Caco-2 (cell line): Measurements from ENCODE around the gene DRD5. TPM values are rescaled to one million over a fixed set of nuclear protein-coding genes. Genes with fewer than 3 reads are reported as not detected.

Experiments used
- BruUV-seq: library from RNA; stranded (reverse); fragments of 400-500 nt; replicated peaks from 2 replicates; lab custom pipeline; 2021; lab: Mats Ljungman, UMichigan
- CTCF ChIA-PET: fragments of 300-600 bp; sonication (Branson Sonifier 250); formaldehyde crosslinking; loops from one replicate; lab custom pipeline; 2022; ENCODE audit warnings: antibody characterized with exemption; lab: Charles Lee
- POLR2A ChIA-PET: fragments of 300-600 bp; sonication (Branson Sonifier 250); formaldehyde crosslinking; loops from one replicate; lab custom pipeline; 2022; ENCODE audit warnings: antibody characterized with exemption; lab: Charles Lee
- DNase-seq, 2 experiments: peaks; one replicate each; pipeline versions ENCODE4 v3.0.0 to v3.0.0-alpha.2; 2020 to 2022
- H3K27me3 ChIP-seq: replicated peaks from 2 replicates; pipeline ENCODE4 v1.6.0; 2011; ENCODE audit warnings: low read length; ENCODE audit not compliant: control insufficient read depth, insufficient read depth
- H3K36me3 ChIP-seq: 2 replicates; pipeline ENCODE4 v1.5.1; 2011; ENCODE audit warnings: low read length; ENCODE audit not compliant: control insufficient read depth, insufficient read depth
- H3K4me1 ChIP-seq: fragments of 250-450 bp; sonication (Bioruptor Pico); 2 replicates; pipeline ENCODE4 v1.5.1; 2020; ENCODE audit warnings: mild to moderate bottlenecking
- H3K4me3 ChIP-seq: 2 replicates; pipeline ENCODE4 v1.5.1; 2011; ENCODE audit warnings: low read depth, mild to moderate bottlenecking, control low read depth, low read length
- H3K9me3 ChIP-seq: fragments of 250-450 bp; sonication (Bioruptor Pico); 2 replicates; pipeline ENCODE4 v1.5.1; 2020; ENCODE audit warnings: mild to moderate bottlenecking, moderate library complexity
- H3K27ac Mint-ChIP-seq: one replicate; pipeline ENCODE4 v1.8.0; 2022; ENCODE audit warnings: mixed read lengths; ENCODE audit not compliant: unreplicated experiment
- H3K27me3 Mint-ChIP-seq: one replicate; pipeline ENCODE4 v1.8.0; 2022; ENCODE audit warnings: mixed read lengths; ENCODE audit not compliant: insufficient read depth, unreplicated experiment
- H3K36me3 Mint-ChIP-seq: one replicate; pipeline ENCODE4 v1.8.0; 2022; ENCODE audit warnings: mild to moderate bottlenecking, mixed read lengths; ENCODE audit not compliant: insufficient read depth, unreplicated experiment
- H3K4me1 Mint-ChIP-seq: one replicate; pipeline ENCODE4 v1.8.0; 2022; ENCODE audit warnings: low read depth, mixed read lengths; ENCODE audit not compliant: unreplicated experiment
- H3K4me3 Mint-ChIP-seq: one replicate; pipeline ENCODE4 v1.8.0; 2022; ENCODE audit warnings: mild to moderate bottlenecking, moderate library complexity, mixed read lengths; ENCODE audit not compliant: unreplicated experiment
- H3K9me3 Mint-ChIP-seq: one replicate; pipeline ENCODE4 v1.8.0; 2022; ENCODE audit warnings: mixed read lengths; ENCODE audit not compliant: unreplicated experiment
- CTCF ChIP-seq, 2 experiments: fragments of 200-600 bp in 1 of 2; IDR thresholded peaks; 1 replicate in 1 of 2; 2 replicates in 1 of 2; pipeline versions ENCODE4 v1.5.1 to v1.8.0; 2011 to 2022; ENCODE audit warnings: antibody characterized with exemption in 1 of 2, control low read depth in 1 of 2, inconsistent platforms in 1 of 2, low read depth in 1 of 2, low read length in 1 of 2, mild to moderate bottlenecking in 1 of 2, moderate library complexity in 1 of 2; ENCODE audit not compliant: insufficient read depth in 1 of 2, severe bottlenecking in 1 of 2, unreplicated experiment in 1 of 2
- intact Hi-C: fragments of 100-400 bp; cut with micrococcal nuclease; formaldehyde crosslinking; loops from one replicate; pipeline ENCODE4 v1.10.0; 2022; ENCODE audit not compliant: unreplicated experiment
- total RNA-seq: library from RNA; stranded (reverse); gene quantifications from 2 replicates; pipeline ENCODE4 v1.2.3, GENCODE V29; 2022

Gene DRD5
- total RNA-seq, 1 experiment from 2014 or later, result not detected

- Mint-ChIP-seq H3K4me1 (no peaks in the 10 kb centered on the region), H3K27me3 (no peaks in the 10 kb centered on the region), H3K9me3 (no peaks in the 10 kb centered on the region), H3K27ac (no peak overlapping the region), H3K4me3 (no peak overlapping the region), H3K36me3 (no peaks in the 10 kb centered on the region)
- no peak overlapping the region for H3K4me3 ChIP-seq
- ChIA-PET CTCF (no interaction called here), POLR2A (no interaction called here)
- no peaks in the 10 kb centered on the region for H3K36me3 ChIP-seq
- TF ChIP-seq CTCF (IDR thresholded peaks at IDR 0.05; ENCODE audit: insufficient read depth in 1 of 2, low read depth in 1 of 2, low read length in 1 of 2, severe bottlenecking in 1 of 2, unreplicated experiment in 1 of 2), result no peak
- H3K9me3 ChIP-seq, result no peaks in the 10 kb centered on the region
- no peak for DNase-seq
- BruUV-seq, result no TSS peak
- H3K4me1 ChIP-seq, result no peaks in the 10 kb centered on the region
- H3K27me3 ChIP-seq, result no peaks in the 10 kb centered on the region
- intact Hi-C loops, result no loop called here
Observed at GRCh38 chr4:9816285-9816684, 34.9 kb downstream of the DRD5 start.

- POLR2A ChIA-PET, result no interaction called here
- Mint-ChIP-seq H3K27me3 (no peaks in the 10 kb centered on the region), H3K9me3 (no peaks in the 10 kb centered on the region), H3K4me1 (no peaks in the 10 kb centered on the region), H3K4me3 (no peak overlapping the region), H3K27ac (no peak overlapping the region), H3K36me3 (no peaks in the 10 kb centered on the region)
- H3K27me3 ChIP-seq, result no peaks in the 10 kb centered on the region
- H3K4me3 ChIP-seq, result no peak overlapping the region
- intact Hi-C loops, result no loop called here
- CTCF ChIA-PET, result no interaction called here
- no peak for DNase-seq
- H3K9me3 ChIP-seq, result no peaks in the 10 kb centered on the region
- no TSS peak for BruUV-seq
- no peaks in the 10 kb centered on the region for H3K36me3 ChIP-seq
- H3K4me1 ChIP-seq, result no peaks in the 10 kb centered on the region
- no peak for TF ChIP-seq CTCF (IDR thresholded peaks at IDR 0.05; ENCODE audit: insufficient read depth in 1 of 2, low read depth in 1 of 2, low read length in 1 of 2, severe bottlenecking in 1 of 2, unreplicated experiment in 1 of 2)
Observed at GRCh38 chr4:9820343-9820742, 38.9 kb downstream of the DRD5 start.

GRCh38 chr4:9825049-9825448 lies 43.6 kb downstream of the DRD5 start:
- POLR2A ChIA-PET, result no interaction called here
- Histone ChIP-seq H3K9me3 (no peaks in the 10 kb centered on the region), H3K27me3 (no peaks in the 10 kb centered on the region), H3K36me3 (no peaks in the 10 kb centered on the region), H3K4me1 (no peaks in the 10 kb centered on the region), H3K4me3 (no peak overlapping the region)
- Mint-ChIP-seq H3K27ac (no peak overlapping the region), H3K9me3 (no peaks in the 10 kb centered on the region), H3K4me1 (no peaks in the 10 kb centered on the region), H3K27me3 (no peaks in the 10 kb centered on the region), H3K36me3 (no peaks in the 10 kb centered on the region), H3K4me3 (no peak overlapping the region)
- TF ChIP-seq CTCF (IDR thresholded peaks at IDR 0.05; ENCODE audit: insufficient read depth in 1 of 2, low read depth in 1 of 2, low read length in 1 of 2, severe bottlenecking in 1 of 2, unreplicated experiment in 1 of 2), result no peak
- no peak for DNase-seq
- intact Hi-C loops, result no loop called here
- CTCF ChIA-PET, result no interaction called here
- no TSS peak for BruUV-seq
